ENCODE data around the gene TTLL1. TPM values are rescaled to one million over a fixed set of nuclear protein-coding genes. Genes with fewer than 3 reads are reported as not detected.
A peak's percentile ranks its signal among the peaks of the same experiment; 100 is the strongest.
"Not testable (repeated sequence)": the region's sequence is repeated elsewhere in the genome, so short reads cannot be mapped to it uniquely, and the experiment has no call there.

The TTLL1 gene
- total RNA-seq, 3 donors from 2014 or later, result 1.2 to 1.5 (median 1.3) TPM

- Mint-ChIP-seq H3K36me3 (ENCODE audit: insufficient read depth) (no peaks in the 10 kb centered on the region), H3K27me3 (ENCODE audit: low read depth) (no peaks in the 10 kb centered on the region), H3K4me3 (no peak overlapping the region), H3K4me1 (ENCODE audit: low read depth) (peaks cover 70% of the 10 kb centered on the region), H3K9me3 (no peaks in the 10 kb centered on the region)
- ATAC-seq (no peak), DNase-seq (no peak)
These were observed 83.1 kb downstream of the TTLL1 start for GRCh38 chr22:43006016-43006505.

- Mint-ChIP-seq H3K4me3 (no peak overlapping the region), H3K27me3 (ENCODE audit: low read depth) (no peaks in the 10 kb centered on the region), H3K4me1 (ENCODE audit: low read depth) (peaks cover 77% of the 10 kb centered on the region), H3K36me3 (ENCODE audit: insufficient read depth) (no peaks in the 10 kb centered on the region), H3K9me3 (no peaks in the 10 kb centered on the region)
- no peak for ATAC-seq
- DNase-seq, result no peak
These were observed 84.1 kb downstream of the TTLL1 start for GRCh38 chr22:43005106-43005505.

GRCh38 chr22:43004362-43005035 is 84.7 kb downstream of the TTLL1 start:
- Mint-ChIP-seq H3K4me3 (no peak overlapping the region), H3K4me1 (ENCODE audit: low read depth) (peaks cover 78% of the 10 kb centered on the region), H3K27me3 (ENCODE audit: low read depth) (no peaks in the 10 kb centered on the region), H3K36me3 (ENCODE audit: insufficient read depth) (no peaks in the 10 kb centered on the region), H3K9me3 (no peaks in the 10 kb centered on the region)
- DNase-seq (no peak), ATAC-seq (no peak)

GRCh38 chr22:43002202-43002586 is 87.0 kb downstream of the TTLL1 start:
- Mint-ChIP-seq H3K36me3 (ENCODE audit: insufficient read depth) (peaks cover 2% of the 10 kb centered on the region), H3K4me1 (ENCODE audit: low read depth) (peaks cover 86% of the 10 kb centered on the region), H3K4me3 (no peak overlapping the region), H3K27me3 (ENCODE audit: low read depth) (no peaks in the 10 kb centered on the region), H3K9me3 (no peaks in the 10 kb centered on the region)
- ATAC-seq (no peak), DNase-seq (no peak)

- peaks cover 81% of the 10 kb centered on the region for H3K4me1 Mint-ChIP-seq (ENCODE audit: low read depth)
- H3K4me3 Mint-ChIP-seq, result no peak overlapping the region
- no peaks in the 10 kb centered on the region for H3K9me3 Mint-ChIP-seq
- ATAC-seq, result no peak
- DNase-seq, result no peak
- peaks cover 2% of the 10 kb centered on the region for H3K36me3 Mint-ChIP-seq (ENCODE audit: insufficient read depth)
- no peaks in the 10 kb centered on the region for H3K27me3 Mint-ChIP-seq (ENCODE audit: low read depth)
These were observed 87.7 kb downstream of the TTLL1 start for GRCh38 chr22:43001271-43002201.

- H3K27me3 Mint-ChIP-seq (ENCODE audit: low read depth), result no peaks in the 10 kb centered on the region
- H3K36me3 Mint-ChIP-seq (ENCODE audit: insufficient read depth), result peaks cover 2% of the 10 kb centered on the region
- ATAC-seq (peak; percentile 88 to 90), DNase-seq (no peak)
- H3K4me1 Mint-ChIP-seq (ENCODE audit: low read depth), result peaks cover 72% of the 10 kb centered on the region
- no peaks in the 10 kb centered on the region for H3K9me3 Mint-ChIP-seq
- peak overlapping the region; percentile 20 for H3K4me3 Mint-ChIP-seq
These were observed 88.6 kb downstream of the TTLL1 start for GRCh38 chr22:43000441-43001175.

- Mint-ChIP-seq H3K36me3 (ENCODE audit: insufficient read depth) (peaks cover 5% of the 10 kb centered on the region), H3K4me1 (ENCODE audit: low read depth) (peaks cover 59% of the 10 kb centered on the region), H3K9me3 (no peaks in the 10 kb centered on the region), H3K4me3 (no peak overlapping the region), H3K27me3 (ENCODE audit: low read depth) (no peaks in the 10 kb centered on the region)
- ATAC-seq, result no peak
- DNase-seq, result no peak
These were observed 91.6 kb downstream of the TTLL1 start for GRCh38 chr22:42997582-42998090.

- no peaks in the 10 kb centered on the region for H3K9me3 Mint-ChIP-seq
- H3K27me3 Mint-ChIP-seq (ENCODE audit: low read depth), result no peaks in the 10 kb centered on the region
- no peak for DNase-seq
- peaks cover 51% of the 10 kb centered on the region for H3K4me1 Mint-ChIP-seq (ENCODE audit: low read depth)
- peaks cover 5% of the 10 kb centered on the region for H3K36me3 Mint-ChIP-seq (ENCODE audit: insufficient read depth)
- ATAC-seq, result no peak
- no peak overlapping the region for H3K4me3 Mint-ChIP-seq
These were observed 92.4 kb downstream of the TTLL1 start for GRCh38 chr22:42996646-42997365.

- not testable (repeated sequence) for H3K36me3 Mint-ChIP-seq (ENCODE audit: insufficient read depth); DNase-seq; H3K27me3 Mint-ChIP-seq (ENCODE audit: low read depth); H3K4me3 Mint-ChIP-seq; ATAC-seq; H3K9me3 Mint-ChIP-seq
- H3K4me1 Mint-ChIP-seq (ENCODE audit: low read depth), result peaks cover 43% of the 10 kb centered on the region
These were observed 93.5 kb downstream of the TTLL1 start for GRCh38 chr22:42995654-42996053.

GRCh38 chr22:42994917-42995562 is 94.2 kb downstream of the TTLL1 start:
- Mint-ChIP-seq H3K4me3 (no peak overlapping the region), H3K9me3 (no peaks in the 10 kb centered on the region), H3K27me3 (ENCODE audit: low read depth) (no peaks in the 10 kb centered on the region), H3K4me1 (ENCODE audit: low read depth) (peaks cover 40% of the 10 kb centered on the region), H3K36me3 (ENCODE audit: insufficient read depth) (peaks cover 5% of the 10 kb centered on the region)
- DNase-seq, result no peak
- ATAC-seq, result no peak

- no peaks in the 10 kb centered on the region for H3K9me3 Mint-ChIP-seq
- DNase-seq (no peak), ATAC-seq (no peak)
- peaks cover 39% of the 10 kb centered on the region for H3K4me1 Mint-ChIP-seq (ENCODE audit: low read depth)
- H3K4me3 Mint-ChIP-seq, result no peak overlapping the region
- no peaks in the 10 kb centered on the region for H3K27me3 Mint-ChIP-seq (ENCODE audit: low read depth)
- H3K36me3 Mint-ChIP-seq (ENCODE audit: insufficient read depth), result peaks cover 5% of the 10 kb centered on the region
These were observed 94.8 kb downstream of the TTLL1 start for GRCh38 chr22:42994276-42994916.

- Mint-ChIP-seq H3K27me3 (ENCODE audit: low read depth) (no peaks in the 10 kb centered on the region), H3K36me3 (ENCODE audit: insufficient read depth) (peaks cover 5% of the 10 kb centered on the region), H3K4me1 (ENCODE audit: low read depth) (peaks cover 33% of the 10 kb centered on the region), H3K9me3 (no peaks in the 10 kb centered on the region), H3K4me3 (no peak overlapping the region)
- DNase-seq (no peak), ATAC-seq (no peak)
These were observed 95.4 kb downstream of the TTLL1 start for GRCh38 chr22:42993651-42994275.
